Stomach (tissue), 9 donors: Measurements from ENCODE around the gene SH3RF2. TPM values are rescaled to one million over a fixed set of nuclear protein-coding genes. Genes with fewer than 3 reads are reported as not detected.

Experiments used
- DNase-seq, 2 donors: peaks; one replicate each; pipeline versions ENCODE4 v3.0.0 to v3.0.0-alpha.2; 2013 to 2019
- H3K27ac ChIP-seq, 5 donors: fragments of 200-600 bp in 4 of 5; sonication (generic) in 4 of 5; one replicate each; pipeline ENCODE4 v1.5.1; 2013 to 2019; ENCODE audit warnings: mild to moderate bottlenecking in 1 of 5, moderate library complexity in 1 of 5
- H3K27me3 ChIP-seq, 3 donors: fragments of 200-600 bp; sonication (generic); one replicate each; pipeline ENCODE4 v1.5.1; 2017 to 2019; ENCODE audit warnings: mixed run types in 1 of 3
- H3K36me3 ChIP-seq, 4 donors: fragments of 200-600 bp; sonication (generic); 1 replicate in 3 of 4; 2 replicates in 1 of 4; pipeline ENCODE4 v1.5.1; 2016 to 2019
- H3K4me1 ChIP-seq, 4 donors: fragments of 200-600 bp; sonication (generic); one replicate each; pipeline ENCODE4 v1.5.1; 2016 to 2019
- H3K4me3 ChIP-seq, 4 donors: fragments of 200-600 bp; sonication (generic) in 3 of 4; one replicate each; pipeline ENCODE4 v1.5.1; 2016 to 2019; ENCODE audit warnings: mild to moderate bottlenecking in 1 of 4
- H3K9me3 ChIP-seq, 4 donors: fragments of 200-600 bp; sonication (generic); one replicate each; pipeline ENCODE4 v1.5.1; 2016 to 2019
- CTCF ChIP-seq, 7 experiments: fragments of 450-650 bp in 4 of 7; fragments of 200-600 bp in 3 of 7; sonication (generic) in 3 of 7; IDR thresholded peaks; one replicate each; pipeline ENCODE4 v1.5.1; 2016 to 2019; ENCODE audit warnings: antibody characterized with exemption in 7 of 7, control low read depth in 2 of 7, mild to moderate bottlenecking in 1 of 7
- EP300 ChIP-seq: sonication (generic); formaldehyde crosslinking; IDR thresholded peaks from one replicate; pipeline ENCODE4 v1.6.1; 2017; ENCODE audit warnings: antibody characterized with exemption
- POLR2A ChIP-seq, 4 donors: fragments of 450-650 bp; IDR thresholded peaks; one replicate each; pipeline ENCODE4 v1.6.1; 2016; ENCODE audit warnings: antibody characterized with exemption in 4 of 4, control low read depth in 2 of 4, mild to moderate bottlenecking in 1 of 4, moderate library complexity in 1 of 4
- POLR2AphosphoS5 ChIP-seq, 3 donors: sonication (generic); formaldehyde crosslinking; IDR thresholded peaks; one replicate each; pipeline ENCODE4 v1.6.1; 2016; ENCODE audit warnings: antibody characterized with exemption in 3 of 3
- WGBS, 5 donors: extraction: QIAGEN DNeasy Blood & Tissue Kit in 3 of 5; methylation state at CpG; one replicate each; pipeline versions ENCODE4 v1.1.5 to v1.1.7; 2013 to 2018; 5-methylcytosine and 5-hydroxymethylcytosine counted together
- intact Hi-C: fragments of 100-400 bp; cut with DNase I; formaldehyde crosslinking; loops from one replicate; pipeline ENCODE4 v1.15.1; 2023; ENCODE audit warnings: low total_unique reads
- polyA plus RNA-seq, 3 donors: library from polyadenylated mRNA; stranded (reverse); fragments of 200-250 nt; gene quantifications; one replicate each; pipeline ENCODE4 v1.2.3, GENCODE V29; 2013
- total RNA-seq, 5 donors: library from RNA; depleted of rRNA; stranded (reverse); fragments of >200 nt; gene quantifications; one replicate each; pipeline versions ENCODE4 v1.1.0 to v1.2.3, GENCODE V29; 2014 to 2016
- donor health status: healthy with polysubstance abuse.
- donor health status: Bipolar disorder and iron deficiency.
- donor health status: healthy.

Gene SH3RF2
- total and polyA plus RNA-seq, 8 donors = 20.8 to 62.0 (median 40.7) TPM

GRCh38 chr5:146025114-146025680, 88.8 kb downstream of the SH3RF2 start:
- H3K27ac ChIP-seq = peak overlapping the region in 4 of 5 donors; percentile 15 to 69 (median 32)
- no peak for TF ChIP-seq POLR2A (IDR thresholded peaks at IDR 0.05)
- peak in 2 of 3 donors; percentile 51 to 69 for TF ChIP-seq POLR2AphosphoS5 (IDR thresholded peaks at IDR 0.05)
- intact Hi-C loops = no loop called here
- no peaks in the 10 kb centered on the region for H3K36me3 ChIP-seq
- H3K27me3 ChIP-seq = no peaks in the 10 kb centered on the region
- peaks cover 0 to 31% (median 12%) of the 10 kb centered on the region in 4 donors for H3K4me1 ChIP-seq
- 28 to 46% (median 30%) methylated on average over 4 of the region's 4 CpGs for WGBS, 5 donors
- H3K4me3 ChIP-seq = no peak overlapping the region
- DNase-seq = peak; percentile 64 to 82
- H3K9me3 ChIP-seq = no peaks in the 10 kb centered on the region

GRCh38 chr5:146025681-146026080, 89.3 kb downstream of the SH3RF2 start:
- H3K27me3 ChIP-seq = no peaks in the 10 kb centered on the region
- H3K27ac ChIP-seq = peak overlapping the region in 4 of 5 donors; percentile 15 to 69 (median 37)
- DNase-seq = no peak
- no peaks in the 10 kb centered on the region for H3K9me3 ChIP-seq
- peaks cover 0 to 31% (median 11%) of the 10 kb centered on the region in 4 donors for H3K4me1 ChIP-seq
- no peak for TF ChIP-seq POLR2A (IDR thresholded peaks at IDR 0.05)
- no peak for TF ChIP-seq POLR2AphosphoS5 (IDR thresholded peaks at IDR 0.05)
- no peak for TF ChIP-seq CTCF (IDR thresholded peaks at IDR 0.05)
- H3K4me3 ChIP-seq = no peak overlapping the region
- intact Hi-C loops = no loop called here
- 14 to 37% (median 30%) methylated on average over 1 of the region's 1 CpG for WGBS, 5 donors
- no peaks in the 10 kb centered on the region for H3K36me3 ChIP-seq

- intact Hi-C loops = no loop called here
- no peak for TF ChIP-seq POLR2A (IDR thresholded peaks at IDR 0.05)
- no peak for TF ChIP-seq EP300
- TF ChIP-seq CTCF (IDR thresholded peaks at IDR 0.05) = no peak
- no peak for TF ChIP-seq POLR2AphosphoS5 (IDR thresholded peaks at IDR 0.05)
- peaks cover 0 to 31% (median 10%) of the 10 kb centered on the region in 4 donors for H3K4me1 ChIP-seq
- no peaks in the 10 kb centered on the region for H3K9me3 ChIP-seq
- 71 to 82% (median 76%) methylated on average over 8 of the region's 8 CpGs for WGBS, 5 donors
- DNase-seq = no peak
- H3K27ac ChIP-seq = peak overlapping the region in 3 of 5 donors; percentile 70 to 77 (median 77)
- H3K36me3 ChIP-seq = no peaks in the 10 kb centered on the region
- H3K27me3 ChIP-seq = no peaks in the 10 kb centered on the region
- H3K4me3 ChIP-seq = no peak overlapping the region
These were observed 90.1 kb downstream of the SH3RF2 start for GRCh38 chr5:146026307-146027010.

GRCh38 chr5:146027751-146028150, 91.4 kb downstream of the SH3RF2 start:
- H3K27ac ChIP-seq = peak overlapping the region; percentile 35 to 77 (median 70)
- 33 to 63% (median 42%) methylated on average over 10 of the region's 10 CpGs for WGBS, 5 donors
- TF ChIP-seq EP300 (no peak), POLR2AphosphoS5 (IDR thresholded peaks at IDR 0.05) (peak in 2 of 3 donors; percentile 53 to 79)

GRCh38 chr5:146032911-146033310, 96.5 kb downstream of the SH3RF2 start:
- Histone ChIP-seq H3K4me3 (no peak overlapping the region), H3K9me3 (no peaks in the 10 kb centered on the region), H3K27me3 (no peaks in the 10 kb centered on the region), H3K4me1 (peaks cover 0 to 9% (median 6%) of the 10 kb centered on the region in 4 donors), H3K36me3 (no peaks in the 10 kb centered on the region), H3K27ac (peak overlapping the region in 1 of 5 donors; percentile 1)
- intact Hi-C loops = no loop called here
- WGBS, 5 donors = 50 to 68% (median 66%) methylated on average over 3 of the region's 3 CpGs
- TF ChIP-seq CTCF (IDR thresholded peaks at IDR 0.05) (no peak), POLR2A (IDR thresholded peaks at IDR 0.05) (no peak), POLR2AphosphoS5 (IDR thresholded peaks at IDR 0.05) (no peak)
- no peak for DNase-seq

More at GRCh38 chr5:146027751-146028150, 91.4 kb downstream of the SH3RF2 start:
- no peaks in the 10 kb centered on the region for H3K27me3 ChIP-seq
- no peaks in the 10 kb centered on the region for H3K36me3 ChIP-seq
- peak; percentile 71 to 90 for DNase-seq
- H3K9me3 ChIP-seq = no peaks in the 10 kb centered on the region
- intact Hi-C loops = no loop called here
- no peak overlapping the region for H3K4me3 ChIP-seq
- peaks cover 0 to 31% (median 12%) of the 10 kb centered on the region in 4 donors for H3K4me1 ChIP-seq
